Lung (tissue), 12 donors: ENCODE data around the gene PTPN22. TPM values are rescaled to one million over a fixed set of nuclear protein-coding genes. Genes with fewer than 3 reads are reported as not detected.

Source experiments
- ATAC-seq: fragments of 200-7000 bp; cut with Tn5 transposase; one replicate; pipeline ENCODE4 v1.9.1; 2020; ENCODE audit warnings: moderate number of reproducible peaks; ENCODE audit not compliant: insufficient read depth, low FRiP score
- DNase-seq, 3 donors: peaks; one replicate each; pipeline ENCODE4 v3.0.0-alpha.2; 2013 to 2017
- H3K27ac ChIP-seq, 2 donors: one replicate each; pipeline ENCODE4 v1.5.1; 2013; ENCODE audit warnings: mild to moderate bottlenecking in 2 of 2, moderate library complexity in 2 of 2, control low read depth in 1 of 2, inconsistent platforms in 1 of 2, low read depth in 1 of 2, low read length in 1 of 2
- H3K27me3 ChIP-seq, 3 donors: one replicate each; pipeline ENCODE4 v1.5.1; 2013; ENCODE audit warnings: low read length in 2 of 3; ENCODE audit not compliant: control insufficient read depth in 3 of 3, insufficient read depth in 3 of 3
- H3K36me3 ChIP-seq, 4 donors: one replicate each; pipeline ENCODE4 v1.5.1; 2013; ENCODE audit warnings: low read length in 4 of 4, mild to moderate bottlenecking in 1 of 4, moderate library complexity in 1 of 4; ENCODE audit not compliant: control insufficient read depth in 4 of 4, insufficient read depth in 4 of 4
- H3K4me1 ChIP-seq, 5 donors: one replicate each; pipeline ENCODE4 v1.5.1; 2013; ENCODE audit warnings: low read length in 5 of 5, mild to moderate bottlenecking in 2 of 5, moderate library complexity in 1 of 5; ENCODE audit not compliant: control insufficient read depth in 5 of 5, insufficient read depth in 5 of 5
- H3K4me3 ChIP-seq: one replicate; pipeline ENCODE4 v1.5.1; 2013; ENCODE audit warnings: mild to moderate bottlenecking, control low read depth, moderate library complexity
- H3K9ac ChIP-seq, 2 donors: one replicate each; pipeline ENCODE4 v1.5.1; 2013; ENCODE audit warnings: low read length in 2 of 2, control low read depth in 1 of 2; ENCODE audit not compliant: insufficient read depth in 1 of 2
- H3K9me3 ChIP-seq, 4 donors: one replicate each; pipeline ENCODE4 v1.5.1; 2013; ENCODE audit warnings: low read length in 3 of 4, mild to moderate bottlenecking in 1 of 4, moderate library complexity in 1 of 4; ENCODE audit not compliant: control insufficient read depth in 4 of 4, insufficient read depth in 3 of 4
- CTCF ChIP-seq: IDR thresholded peaks from 2 replicates; pipeline ENCODE4 v1.5.1; 2012; ENCODE audit warnings: mild to moderate bottlenecking; ENCODE audit errors: control extremely low read depth, extremely low read depth
- WGBS, 2 donors: extraction: QIAGEN DNeasy Blood & Tissue Kit; methylation state at CpG; one replicate each; pipeline ENCODE4 v1.1.7; 2013; 5-methylcytosine and 5-hydroxymethylcytosine counted together
- polyA plus RNA-seq, 2 donors: library from polyadenylated mRNA; stranded (reverse); fragments of 200-250 nt; gene quantifications; one replicate each; pipeline ENCODE4 v1.2.1, GENCODE V29; 2013
- total RNA-seq, 2 donors: library from RNA; depleted of rRNA in 1 of 2; stranded (reverse); fragments of >200 nt in 1 of 2; gene quantifications; one replicate each; pipeline ENCODE4 v1.2.1, GENCODE V29; 2014 to 2021
- donor health status: control.
- donor health status: control.
- donor health status: Bipolar disorder and iron deficiency.
- donor health status: healthy.
- donor health status: DM: yes; HTN: yes; CAD: no.

PTPN22 gene
- total and polyA plus RNA-seq, 4 donors: 4.2 to 7.0 (median 6.1) TPM

GRCh38 chr1:113904293-113904673 is 32.8 kb upstream of the PTPN22 start:
- Histone ChIP-seq H3K9me3 (no peaks in the 10 kb centered on the region), H3K4me1 (peaks cover 3 to 15% (median 7%) of the 10 kb centered on the region in 5 donors), H3K4me3 (peak overlapping the region; percentile 71), H3K27me3 (no peaks in the 10 kb centered on the region), H3K9ac (peak overlapping the region; percentile 74 to 91), H3K27ac (peak overlapping the region; percentile 51 to 97), H3K36me3 (peaks cover 4 to 25% (median 15%) of the 10 kb centered on the region in 4 donors)
- WGBS, 2 donors: 0% methylated on average over 11 of the region's 11 CpGs
- DNase-seq (no peak), ATAC-seq (peak; percentile 6)
- TF ChIP-seq CTCF: no peak

- ATAC-seq: no peak
- WGBS, 2 donors: 11 to 13% methylated on average over 7 of the region's 7 CpGs
- Histone ChIP-seq H3K27me3 (no peaks in the 10 kb centered on the region), H3K4me1 (peaks cover 3 to 15% (median 7%) of the 10 kb centered on the region in 5 donors), H3K9me3 (no peaks in the 10 kb centered on the region), H3K9ac (peak overlapping the region; percentile 74 to 91), H3K4me3 (peak overlapping the region; percentile 71), H3K27ac (peak overlapping the region; percentile 51 to 97), H3K36me3 (peaks cover 4 to 23% (median 14%) of the 10 kb centered on the region in 4 donors)
- DNase-seq: peak in 1 of 3 donors; percentile 9
- TF ChIP-seq CTCF: no peak
These were observed 32.2 kb upstream of the PTPN22 start for GRCh38 chr1:113903501-113904292.

GRCh38 chr1:113901191-113901590 is 29.7 kb upstream of the PTPN22 start:
- Histone ChIP-seq H3K9ac (no peak overlapping the region), H3K4me1 (peaks cover 0 to 15% (median 7%) of the 10 kb centered on the region in 5 donors), H3K9me3 (no peaks in the 10 kb centered on the region), H3K36me3 (peaks cover 16 to 24% (median 18%) of the 10 kb centered on the region in 4 donors), H3K27me3 (no peaks in the 10 kb centered on the region), H3K4me3 (no peak overlapping the region), H3K27ac (no peak overlapping the region)
- WGBS, 2 donors: 37 to 56% methylated on average over 3 of the region's 3 CpGs
- DNase-seq (no peak), ATAC-seq (no peak)
- no peak for TF ChIP-seq CTCF
